ENCODE measurements around the gene AKAP7. TPM values are rescaled to one million over a fixed set of nuclear protein-coding genes. Genes with fewer than 3 reads are reported as not detected.
A peak's percentile ranks its signal among the peaks of the same experiment; 100 is the strongest.

Gene AKAP7
- total and polyA plus RNA-seq, 4 donors, result 4.2 to 25.0 (median 8.6) TPM

- WGBS, 2 donors, result 80 to 86% methylated on average over 5 of the region's 5 CpGs
Observed at GRCh38 chr6:131231891-131232290, 96.6 kb downstream of the AKAP7 start.

GRCh38 chr6:131244942-131245341 is 109.7 kb downstream of the AKAP7 start:
- Histone ChIP-seq H3K9ac (ENCODE audit: insufficient read depth in 1 of 2, low read length in 2 of 2) (no peak overlapping the region), H3K27me3 (ENCODE audit: control insufficient read depth in 3 of 3, insufficient read depth in 3 of 3, low read length in 2 of 3) (no peaks in the 10 kb centered on the region), H3K4me1 (ENCODE audit: control insufficient read depth in 5 of 5, insufficient read depth in 5 of 5, low read length in 5 of 5) (peaks cover 0 to 2% (median 0%) of the 10 kb centered on the region in 5 donors), H3K9me3 (ENCODE audit: control insufficient read depth in 4 of 4, insufficient read depth in 3 of 4, low read length in 3 of 4) (peaks cover 0 to 1% (median 0%) of the 10 kb centered on the region in 4 donors), H3K27ac (ENCODE audit: low read depth in 1 of 2, low read length in 1 of 2) (no peak overlapping the region), H3K4me3 (no peak overlapping the region), H3K36me3 (ENCODE audit: control insufficient read depth in 4 of 4, insufficient read depth in 4 of 4, low read length in 4 of 4) (no peaks in the 10 kb centered on the region)
- TF ChIP-seq CTCF (IDR thresholded peaks at IDR 0.05; ENCODE audit: control extremely low read depth, extremely low read depth), result no peak
- DNase-seq (no peak), ATAC-seq (ENCODE audit: insufficient read depth, low FRiP score) (no peak)
- 90 to 95% methylated on average over 4 of the region's 4 CpGs for whole genome bisulfite sequencing, 2 donors

More at GRCh38 chr6:131231891-131232290, 96.6 kb downstream of the AKAP7 start:
- no peak for TF ChIP-seq CTCF (IDR thresholded peaks at IDR 0.05; ENCODE audit: control extremely low read depth, extremely low read depth)
- Histone ChIP-seq H3K9ac (ENCODE audit: insufficient read depth in 1 of 2, low read length in 2 of 2) (no peak overlapping the region), H3K4me1 (ENCODE audit: control insufficient read depth in 5 of 5, insufficient read depth in 5 of 5, low read length in 5 of 5) (peaks cover 0 to 6% (median 0%) of the 10 kb centered on the region in 5 donors), H3K9me3 (ENCODE audit: control insufficient read depth in 4 of 4, insufficient read depth in 3 of 4, low read length in 3 of 4) (peaks cover 0 to 3% (median 0%) of the 10 kb centered on the region in 4 donors), H3K36me3 (ENCODE audit: control insufficient read depth in 4 of 4, insufficient read depth in 4 of 4, low read length in 4 of 4) (no peaks in the 10 kb centered on the region), H3K4me3 (no peak overlapping the region), H3K27me3 (ENCODE audit: control insufficient read depth in 3 of 3, insufficient read depth in 3 of 3, low read length in 2 of 3) (no peaks in the 10 kb centered on the region), H3K27ac (ENCODE audit: low read depth in 1 of 2, low read length in 1 of 2) (no peak overlapping the region)
- ATAC-seq (ENCODE audit: insufficient read depth, low FRiP score) (no peak), DNase-seq (no peak)

GRCh38 chr6:131250122-131250521 is 114.9 kb downstream of the AKAP7 start:
- Histone ChIP-seq H3K4me1 (ENCODE audit: control insufficient read depth in 5 of 5, insufficient read depth in 5 of 5, low read length in 5 of 5) (peaks cover 0 to 13% (median 0%) of the 10 kb centered on the region in 5 donors), H3K4me3 (peak overlapping the region; percentile 10), H3K9ac (ENCODE audit: insufficient read depth in 1 of 2, low read length in 2 of 2) (peak overlapping the region; percentile 47 to 83), H3K36me3 (ENCODE audit: control insufficient read depth in 4 of 4, insufficient read depth in 4 of 4, low read length in 4 of 4) (no peaks in the 10 kb centered on the region), H3K9me3 (ENCODE audit: control insufficient read depth in 4 of 4, insufficient read depth in 3 of 4, low read length in 3 of 4) (no peaks in the 10 kb centered on the region), H3K27me3 (ENCODE audit: control insufficient read depth in 3 of 3, insufficient read depth in 3 of 3, low read length in 2 of 3) (no peaks in the 10 kb centered on the region), H3K27ac (ENCODE audit: low read depth in 1 of 2, low read length in 1 of 2) (peak overlapping the region in 1 of 2 donors; percentile 26)
- peak; percentile 60 to 84 (median 78) for DNase-seq
- no peak for TF ChIP-seq CTCF (IDR thresholded peaks at IDR 0.05; ENCODE audit: control extremely low read depth, extremely low read depth)
- 15 to 26% methylated on average over 9 of the region's 9 CpGs for WGBS, 2 donors
- peak; percentile 94 for ATAC-seq (ENCODE audit: insufficient read depth, low FRiP score)

- Histone ChIP-seq H3K27me3 (ENCODE audit: control insufficient read depth in 3 of 3, insufficient read depth in 3 of 3, low read length in 2 of 3) (no peaks in the 10 kb centered on the region), H3K36me3 (ENCODE audit: control insufficient read depth in 4 of 4, insufficient read depth in 4 of 4, low read length in 4 of 4) (no peaks in the 10 kb centered on the region), H3K9me3 (ENCODE audit: control insufficient read depth in 4 of 4, insufficient read depth in 3 of 4, low read length in 3 of 4) (no peaks in the 10 kb centered on the region), H3K4me1 (ENCODE audit: control insufficient read depth in 5 of 5, insufficient read depth in 5 of 5, low read length in 5 of 5) (peaks cover 0 to 13% (median 1%) of the 10 kb centered on the region in 5 donors), H3K4me3 (no peak overlapping the region), H3K9ac (ENCODE audit: insufficient read depth in 1 of 2, low read length in 2 of 2) (peak overlapping the region; percentile 26 to 83), H3K27ac (ENCODE audit: low read depth in 1 of 2, low read length in 1 of 2) (no peak overlapping the region)
- ATAC-seq (ENCODE audit: insufficient read depth, low FRiP score) (no peak), DNase-seq (no peak)
- 57 to 85% methylated on average over 3 of the region's 3 CpGs for WGBS, 2 donors
- no peak for TF ChIP-seq CTCF (IDR thresholded peaks at IDR 0.05; ENCODE audit: control extremely low read depth, extremely low read depth)
Observed at GRCh38 chr6:131250936-131251335, 115.7 kb downstream of the AKAP7 start.

All from lung (tissue), 12 donors.